HG02798 (cell line): ENCODE results near the gene PPFIA2.

Source experiments
- ATAC-seq: cut with Tn5 transposase; IDR thresholded peaks from one replicate; pipeline ENCODE4 v1.9.1; 2021; ENCODE audit warnings: mild to moderate bottlenecking; ENCODE audit not compliant: unreplicated experiment, poor library complexity

PPFIA2 gene

DNA sequence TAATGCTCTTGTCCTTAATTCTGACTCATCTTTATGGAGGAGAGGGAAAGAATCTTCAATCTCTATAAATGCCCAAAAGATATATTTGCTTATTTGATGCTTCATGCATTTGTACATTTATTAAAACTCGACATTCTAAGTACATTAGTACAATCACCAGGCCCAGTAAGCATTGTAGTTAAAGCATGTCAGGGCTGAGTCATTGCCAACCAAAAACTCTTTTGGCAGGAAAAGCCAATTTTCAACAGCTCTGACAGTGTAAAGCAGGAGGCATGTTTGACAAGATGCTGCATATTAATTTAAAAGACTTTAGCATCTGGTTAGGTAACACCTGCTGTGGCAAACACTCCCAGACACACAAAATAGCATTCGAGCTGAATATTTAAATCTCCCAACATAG, 290.9 kb downstream of the PPFIA2 start:
- ATAC-seq = no peak

- ATAC-seq = no peak
Observed at GRCh38 chr12:81465876-81466275, 293.3 kb downstream of the PPFIA2 start.

DNA sequence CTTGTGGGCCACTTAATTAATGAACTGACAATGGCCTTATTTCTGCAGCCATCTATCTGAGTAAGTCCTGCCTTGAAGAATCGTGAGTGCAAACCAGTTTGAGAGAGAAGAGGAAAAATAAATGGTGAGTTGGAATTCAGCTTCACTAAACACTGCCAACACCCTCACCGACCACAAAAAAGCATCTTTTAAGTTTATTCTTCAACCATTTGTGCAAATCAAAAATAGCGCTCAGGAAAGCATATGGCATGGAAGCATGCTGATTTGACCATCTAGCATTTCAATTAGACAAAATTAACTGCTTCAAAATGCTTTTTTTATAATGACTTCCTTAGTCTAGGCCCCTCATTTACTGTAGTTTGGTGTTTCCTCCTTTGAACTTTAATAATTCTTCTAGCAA, 294.0 kb downstream of the PPFIA2 start:
- no peak for ATAC-seq

DNA sequence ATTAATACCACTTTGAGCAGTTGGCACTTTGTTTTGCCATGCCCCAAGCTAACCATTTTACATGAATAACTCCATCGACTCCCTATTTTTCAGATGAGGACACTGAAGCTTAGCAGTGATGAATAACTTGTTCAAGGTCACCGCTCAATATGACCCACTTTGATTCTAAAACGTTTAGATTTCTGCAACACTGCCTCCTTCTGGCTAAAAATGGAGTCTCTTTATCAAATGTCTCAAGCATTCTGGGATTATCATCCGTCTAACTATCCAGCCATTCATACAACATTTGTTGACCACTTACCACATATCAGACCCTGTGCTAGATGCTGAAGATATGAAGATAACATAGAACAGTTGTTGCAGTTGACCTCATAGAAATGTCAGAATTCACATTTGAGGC, 298.0 kb downstream of the PPFIA2 start:
- no peak for ATAC-seq

GRCh38 chr12:81450920-81451739, 308.0 kb downstream of the PPFIA2 start:
- ATAC-seq = peak; percentile 73

- ATAC-seq = no peak
Observed at GRCh38 chr12:81441629-81442028, 317.5 kb downstream of the PPFIA2 start.

DNA sequence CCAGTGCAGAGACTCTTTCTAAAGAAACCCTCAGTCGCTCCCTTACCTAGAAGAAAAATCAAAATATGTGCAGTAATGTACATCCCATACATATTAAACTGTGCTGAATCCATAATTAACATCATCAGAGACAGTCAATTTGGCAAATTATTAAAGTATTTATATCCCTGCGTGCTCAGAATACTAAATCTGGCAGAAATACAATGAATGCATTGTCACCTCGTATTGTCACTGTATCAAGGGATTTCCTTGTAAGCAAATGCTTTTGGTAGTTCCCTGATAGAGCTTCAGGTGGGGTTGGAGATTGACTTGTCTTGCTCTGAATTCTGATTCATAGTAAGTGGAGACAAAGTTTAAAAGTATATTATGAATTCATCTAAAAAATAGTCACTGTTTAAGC, 319.1 kb downstream of the PPFIA2 start:
- no peak for ATAC-seq

DNA sequence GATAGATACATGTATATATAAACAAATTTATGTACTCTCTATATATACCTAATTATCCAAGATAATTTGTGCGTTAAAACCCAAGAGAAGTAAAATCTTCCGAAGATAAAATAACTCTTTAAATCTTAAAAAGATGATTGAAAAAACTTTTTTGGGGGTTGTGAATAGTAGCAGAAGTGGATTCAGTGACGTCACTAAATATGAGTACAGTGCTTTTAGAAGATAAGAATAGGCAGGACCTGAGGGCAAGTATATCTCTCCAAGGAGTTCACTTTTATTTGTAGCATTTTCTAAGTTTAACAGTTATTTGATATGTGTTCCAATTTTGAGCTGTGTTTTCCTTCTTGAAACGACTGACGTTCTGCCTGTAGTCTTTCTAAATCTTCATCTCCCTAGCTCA, 319.8 kb downstream of the PPFIA2 start:
- ATAC-seq = no peak

DNA sequence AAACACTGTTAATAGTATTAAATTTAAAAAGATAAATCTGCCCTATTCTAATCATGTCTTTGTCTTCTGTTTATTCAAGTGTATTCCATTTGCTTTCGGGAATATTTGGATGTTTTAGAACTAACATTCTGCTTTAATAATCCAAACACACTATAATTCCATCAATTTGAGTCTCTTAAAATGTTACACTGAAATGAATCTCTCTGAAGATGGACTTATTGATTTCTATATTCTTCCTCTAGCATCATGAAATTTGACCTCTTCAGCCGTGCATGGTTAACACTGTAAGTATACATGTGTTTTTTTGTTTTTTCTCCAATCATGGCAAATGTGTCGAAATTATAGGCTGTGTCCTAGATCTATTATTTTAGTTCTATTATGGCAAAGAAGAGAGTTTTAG, 342.1 kb downstream of the PPFIA2 start:
- ATAC-seq = no peak

DNA sequence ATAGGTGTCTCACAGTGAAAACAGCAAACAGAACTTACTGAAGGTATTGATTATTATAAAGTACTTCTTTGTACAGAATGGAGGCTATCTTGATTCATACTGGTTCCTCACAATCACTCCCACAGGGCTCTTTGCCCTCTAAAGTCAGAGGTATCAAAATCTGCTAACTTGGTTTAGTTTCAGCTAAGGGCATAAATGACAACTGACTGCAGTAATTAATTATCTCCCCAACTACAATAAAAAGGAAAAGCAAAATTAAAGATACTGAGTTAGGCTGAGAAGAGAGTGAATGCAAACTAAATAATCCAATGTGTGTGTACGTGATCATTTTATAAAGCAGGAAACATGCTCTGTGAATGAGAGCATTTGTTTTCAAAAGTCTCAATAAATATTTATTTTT, 342.6 kb downstream of the PPFIA2 start:
- no peak for ATAC-seq

- ATAC-seq = no peak
Observed at GRCh38 chr12:81414441-81414840, 344.7 kb downstream of the PPFIA2 start.

GRCh38 chr12:81412940-81413339, 346.2 kb downstream of the PPFIA2 start:
- ATAC-seq = no peak

- ATAC-seq = no peak
Observed at GRCh38 chr12:81403348-81403747, 355.8 kb downstream of the PPFIA2 start.

DNA sequence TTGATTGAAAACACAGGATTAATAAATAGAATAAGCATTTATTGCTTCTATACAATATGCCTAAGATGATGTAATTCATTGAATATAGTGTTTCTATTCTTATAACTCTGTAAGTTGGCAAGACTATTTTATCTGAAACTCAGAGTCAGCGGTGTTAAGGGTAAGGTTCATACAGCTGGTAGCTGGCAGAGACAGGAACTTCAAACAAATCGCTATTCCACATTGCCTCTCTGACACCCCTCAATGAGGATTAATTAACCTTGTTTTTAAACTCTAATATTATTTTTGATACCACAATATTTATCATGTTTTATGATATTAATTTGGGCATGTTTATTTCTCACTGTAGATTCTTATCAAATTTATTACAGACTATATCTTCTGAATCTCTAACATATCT, 357.9 kb downstream of the PPFIA2 start:
- ATAC-seq = no peak

DNA sequence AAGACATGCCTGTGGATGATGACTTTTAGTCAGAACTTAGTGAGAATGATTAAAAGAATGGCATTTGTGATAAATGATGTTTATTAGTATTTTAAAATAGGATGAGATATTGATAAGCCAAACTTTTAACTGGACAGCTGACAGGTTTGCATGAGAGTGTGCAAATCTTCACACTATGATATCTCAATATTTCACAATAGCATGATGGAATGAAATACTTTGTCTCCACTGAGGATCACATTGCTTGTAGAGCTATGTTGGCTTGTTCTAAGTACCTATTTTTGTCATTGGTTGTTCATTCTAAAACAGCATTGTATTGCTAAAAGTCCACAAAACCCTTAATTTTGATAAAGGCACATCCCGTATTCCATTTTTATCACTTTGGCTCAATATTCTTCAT, 359.1 kb downstream of the PPFIA2 start:
- no peak for ATAC-seq

- no peak for ATAC-seq
Observed at GRCh38 chr12:81395431-81395830, 363.7 kb downstream of the PPFIA2 start.

DNA sequence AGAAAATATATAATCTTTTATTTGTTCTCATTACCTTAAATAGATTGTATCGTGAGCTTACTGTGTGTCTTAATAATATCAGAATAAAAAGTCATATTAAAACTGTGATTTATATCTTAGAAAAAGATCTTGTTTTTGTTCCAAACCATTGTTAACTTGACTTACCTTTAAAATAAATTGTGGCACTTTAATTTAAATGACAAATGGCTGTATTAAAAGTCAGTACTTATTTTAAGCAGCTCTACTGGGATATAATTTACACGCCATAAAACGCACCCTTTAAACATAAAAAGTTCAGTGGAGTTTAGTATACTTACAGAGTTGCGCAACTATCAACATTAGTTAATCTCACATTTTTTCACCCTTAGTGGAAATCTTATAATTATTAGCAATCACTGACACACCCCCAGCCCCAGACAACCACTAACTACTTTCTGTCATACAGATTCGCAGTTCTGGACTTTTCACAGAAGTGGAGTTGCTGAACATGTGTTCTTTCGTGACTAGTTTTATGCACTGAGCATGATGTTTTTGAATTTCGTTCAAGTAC, 369.5 kb downstream of the PPFIA2 start:
- ATAC-seq = no peak

GRCh38 chr12:81386101-81386500, 373.0 kb downstream of the PPFIA2 start:
- ATAC-seq = no peak

- ATAC-seq = no peak
Observed at GRCh38 chr12:81381951-81382350, 377.2 kb downstream of the PPFIA2 start.

DNA sequence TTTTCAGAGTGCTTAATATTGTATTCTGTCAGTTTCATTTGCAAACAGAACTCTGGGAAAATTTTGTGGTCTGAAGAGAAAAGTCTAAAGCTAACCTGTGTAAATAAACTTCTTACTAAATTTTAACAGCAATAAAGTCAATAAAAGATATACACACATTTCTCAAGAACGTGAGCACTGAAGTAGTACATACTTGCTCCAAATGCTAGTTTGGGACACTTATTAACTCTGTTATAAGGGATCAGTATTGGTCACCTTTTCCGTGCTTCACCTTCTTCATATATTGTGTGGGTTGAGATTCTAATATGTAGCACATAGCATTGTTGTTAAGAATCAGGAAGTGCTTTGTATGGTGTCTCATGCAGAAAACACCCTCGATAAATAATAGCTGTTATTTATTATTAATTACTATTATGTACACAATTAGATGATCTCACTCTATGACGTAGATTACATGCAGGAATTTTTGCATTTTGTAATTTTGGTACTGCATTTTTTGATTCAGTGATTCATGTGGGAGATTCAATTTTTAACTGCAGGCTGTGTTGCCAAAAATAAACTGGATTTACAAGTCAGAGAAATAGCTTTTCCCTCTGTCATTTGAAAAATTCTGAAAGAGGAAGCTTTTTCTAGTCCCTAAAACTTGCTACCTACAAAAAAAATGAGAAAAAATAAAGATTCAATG, 380.4 kb downstream of the PPFIA2 start:
- no peak for ATAC-seq

DNA sequence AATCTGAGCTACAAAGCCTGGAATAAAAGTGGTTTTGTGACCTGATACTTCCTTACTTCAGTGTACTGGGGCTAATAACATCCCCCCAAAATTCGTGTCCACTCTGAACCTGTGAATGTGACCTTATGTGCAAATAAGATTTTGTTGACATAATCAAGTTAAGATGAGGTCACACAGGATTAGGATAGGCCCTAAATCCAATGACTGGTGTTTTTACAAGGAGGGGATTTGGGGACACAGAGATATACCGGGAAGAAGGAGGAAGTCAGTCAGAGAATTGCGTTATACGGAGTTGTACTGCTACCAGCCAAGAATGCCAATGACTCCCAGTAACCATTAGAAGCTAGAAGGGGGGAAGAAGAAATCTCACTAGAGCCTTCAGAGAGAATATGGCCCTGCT, 381.4 kb downstream of the PPFIA2 start:
- no peak for ATAC-seq

DNA sequence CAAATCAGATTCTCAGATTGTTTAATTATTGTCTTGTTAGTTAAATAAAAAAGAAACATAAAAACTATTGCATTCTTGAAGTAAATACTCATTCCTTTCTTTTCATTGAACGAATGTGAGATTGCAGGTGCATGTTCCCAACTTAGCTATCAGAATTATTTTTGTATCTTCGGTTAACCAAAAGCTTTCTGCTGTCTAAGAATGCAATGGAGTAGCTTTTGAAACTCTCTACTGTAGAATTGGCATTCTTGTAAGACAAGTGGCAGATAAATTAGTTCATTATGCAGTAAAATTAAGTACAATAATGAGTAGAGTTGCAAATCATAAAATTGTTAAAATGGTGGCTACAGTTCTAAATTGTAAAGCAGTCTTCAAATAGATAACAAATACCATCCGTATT, 383.2 kb downstream of the PPFIA2 start:
- no peak for ATAC-seq
